GM23248 (cell line): ENCODE data around the gene TMTC1.

Experiments used
- EZH2 ChIP-seq: fragments of 200-600 bp; sonication (generic); IDR thresholded peaks from 2 replicates; pipeline ENCODE4 v1.6.1; 2018; ENCODE audit warnings: antibody characterized with exemption, mild to moderate bottlenecking; ENCODE audit not compliant: insufficient read depth, poor library complexity, severe bottlenecking
- EZH2phosphoT487 ChIP-seq: fragments of 200-600 bp; sonication (generic); IDR thresholded peaks from 2 replicates; pipeline ENCODE4 v1.6.1; 2018; ENCODE audit warnings: antibody characterized with exemption, moderate library complexity, mild to moderate bottlenecking, low read depth; ENCODE audit not compliant: insufficient read depth

DNA sequence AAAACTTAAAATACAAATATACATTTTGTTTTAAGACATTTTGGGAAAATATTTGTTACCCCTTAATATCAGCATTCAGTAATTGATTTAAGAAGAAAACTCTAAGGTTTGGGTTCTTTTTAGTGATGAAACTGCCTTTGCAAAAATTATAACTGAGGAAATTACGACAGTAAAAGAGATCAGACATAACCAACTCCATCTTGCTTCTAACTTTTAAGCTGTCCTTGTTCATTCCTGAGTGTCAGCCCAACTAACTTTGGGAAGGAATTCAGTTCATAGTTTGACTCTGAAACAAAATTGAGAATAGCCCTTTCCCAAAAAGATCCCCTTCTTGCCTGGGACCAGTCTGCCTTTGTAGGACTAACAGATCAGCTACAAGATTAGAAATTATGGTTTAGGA is 93.0 kb downstream of the TMTC1 start:
- TF ChIP-seq EZH2 = no peak
- TF ChIP-seq EZH2phosphoT487 = no peak
